ENCODE results near the gene HINT2.

The HINT2 gene

DNA sequence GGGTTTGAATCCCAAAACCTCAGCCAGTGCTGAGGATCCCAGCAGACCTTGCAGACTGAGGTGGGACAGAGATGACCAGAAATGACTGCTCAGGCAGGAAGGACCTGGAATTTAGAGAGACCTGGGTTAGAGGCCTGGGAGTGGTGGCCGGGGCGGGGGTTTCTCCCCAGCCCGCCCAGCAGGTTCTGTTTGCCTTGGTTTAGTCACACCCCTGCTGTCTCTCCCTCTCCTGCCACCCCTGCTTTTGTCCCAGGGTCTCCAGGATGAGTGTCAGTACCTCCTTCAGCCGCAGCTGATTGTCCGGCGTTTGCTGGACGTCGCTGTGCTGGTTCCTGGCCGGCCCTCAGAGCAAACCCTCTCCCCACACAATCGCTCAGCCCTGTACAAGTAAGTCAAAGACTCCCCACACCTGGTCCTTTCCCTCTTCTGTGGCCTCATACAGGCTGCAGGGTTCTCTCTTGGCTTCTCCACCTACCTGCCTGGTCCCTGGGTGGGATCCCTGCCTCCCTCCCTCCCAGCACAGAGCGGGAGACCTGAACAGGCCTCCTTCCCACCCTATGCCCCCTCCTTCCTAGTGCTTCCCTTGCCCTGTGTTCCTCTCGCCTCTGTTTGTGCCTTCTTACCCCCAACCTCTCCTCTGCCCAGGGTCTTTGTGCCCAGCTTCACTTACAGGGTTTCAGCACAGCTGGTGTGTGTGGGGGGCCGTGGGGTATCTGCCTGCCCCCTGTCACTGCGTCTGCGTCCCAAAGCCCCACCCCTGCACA lies 26.2 kb upstream of the HINT2 start:
- TF ChIP-seq, protein P1, sequence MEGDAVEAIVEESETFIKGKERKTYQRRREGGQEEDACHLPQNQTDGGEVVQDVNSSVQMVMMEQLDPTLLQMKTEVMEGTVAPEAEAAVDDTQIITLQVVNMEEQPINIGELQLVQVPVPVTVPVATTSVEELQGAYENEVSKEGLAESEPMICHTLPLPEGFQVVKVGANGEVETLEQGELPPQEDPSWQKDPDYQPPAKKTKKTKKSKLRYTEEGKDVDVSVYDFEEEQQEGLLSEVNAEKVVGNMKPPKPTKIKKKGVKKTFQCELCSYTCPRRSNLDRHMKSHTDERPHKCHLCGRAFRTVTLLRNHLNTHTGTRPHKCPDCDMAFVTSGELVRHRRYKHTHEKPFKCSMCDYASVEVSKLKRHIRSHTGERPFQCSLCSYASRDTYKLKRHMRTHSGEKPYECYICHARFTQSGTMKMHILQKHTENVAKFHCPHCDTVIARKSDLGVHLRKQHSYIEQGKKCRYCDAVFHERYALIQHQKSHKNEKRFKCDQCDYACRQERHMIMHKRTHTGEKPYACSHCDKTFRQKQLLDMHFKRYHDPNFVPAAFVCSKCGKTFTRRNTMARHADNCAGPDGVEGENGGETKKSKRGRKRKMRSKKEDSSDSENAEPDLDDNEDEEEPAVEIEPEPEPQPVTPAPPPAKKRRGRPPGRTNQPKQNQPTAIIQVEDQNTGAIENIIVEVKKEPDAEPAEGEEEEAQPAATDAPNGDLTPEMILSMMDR (IDR thresholded peaks at IDR 0.05; ENCODE audit: low read depth, low read length, missing control alignments), result no peak
- no peak for DNase-seq (ENCODE audit: extremely low read depth, low read depth)
- H3K4me3 ChIP-seq (replicated peaks; ENCODE audit: low read depth, low read length), result no peak overlapping the region

DNA sequence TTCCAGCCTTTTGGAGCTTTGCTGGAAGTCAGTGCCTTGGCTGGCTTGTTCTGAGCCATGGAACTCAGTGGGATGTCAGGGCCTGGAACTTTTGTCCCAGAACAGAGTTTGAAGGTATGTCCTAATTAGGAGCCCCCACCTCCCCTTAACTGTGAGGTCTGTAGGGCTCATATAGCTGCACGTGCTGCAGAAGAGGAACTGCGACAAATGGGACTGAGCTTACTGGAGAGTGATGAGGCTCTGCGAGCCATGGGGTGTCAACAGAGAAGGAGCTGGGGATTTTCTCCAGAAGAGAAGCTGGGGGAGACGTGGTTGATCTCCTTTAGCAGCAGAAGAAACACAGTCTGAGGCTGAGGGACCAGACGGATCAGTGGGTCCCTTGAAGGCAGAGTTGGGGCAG lies 25.1 kb upstream of the HINT2 start:
- DNase-seq (ENCODE audit: extremely low read depth, low read depth), result no peak
- TF ChIP-seq, protein P1 (IDR thresholded peaks at IDR 0.05; ENCODE audit: low read depth, low read length, missing control alignments), result no peak
- no peak overlapping the region for H3K4me3 ChIP-seq (replicated peaks; ENCODE audit: low read depth, low read length)

DNA sequence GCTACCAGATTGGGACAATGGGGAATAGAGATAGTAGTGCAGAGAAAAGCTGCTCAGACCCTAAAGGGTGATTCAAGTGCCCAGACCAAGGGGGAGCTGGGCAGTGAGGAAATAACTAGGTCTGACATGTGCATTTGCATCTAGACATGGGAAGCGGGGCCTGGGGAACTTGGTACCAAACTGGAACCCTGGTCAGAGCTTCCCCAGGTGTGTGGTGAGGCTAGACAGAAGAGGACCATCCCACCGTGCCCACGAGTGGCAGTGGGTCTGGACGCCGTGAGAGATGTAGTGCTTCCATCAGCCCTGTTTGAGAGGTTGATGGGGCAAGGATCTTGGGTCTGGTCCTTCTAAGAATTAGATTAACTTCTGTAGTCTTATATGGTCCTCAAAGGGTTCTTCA lies 21.8 kb upstream of the HINT2 start:
- no peak overlapping the region for H3K4me3 ChIP-seq (replicated peaks; ENCODE audit: low read depth, low read length)
- DNase-seq (ENCODE audit: extremely low read depth, low read depth), result no peak
- TF ChIP-seq, protein P1 (IDR thresholded peaks at IDR 0.05; ENCODE audit: low read depth, low read length, missing control alignments), result no peak

DNA sequence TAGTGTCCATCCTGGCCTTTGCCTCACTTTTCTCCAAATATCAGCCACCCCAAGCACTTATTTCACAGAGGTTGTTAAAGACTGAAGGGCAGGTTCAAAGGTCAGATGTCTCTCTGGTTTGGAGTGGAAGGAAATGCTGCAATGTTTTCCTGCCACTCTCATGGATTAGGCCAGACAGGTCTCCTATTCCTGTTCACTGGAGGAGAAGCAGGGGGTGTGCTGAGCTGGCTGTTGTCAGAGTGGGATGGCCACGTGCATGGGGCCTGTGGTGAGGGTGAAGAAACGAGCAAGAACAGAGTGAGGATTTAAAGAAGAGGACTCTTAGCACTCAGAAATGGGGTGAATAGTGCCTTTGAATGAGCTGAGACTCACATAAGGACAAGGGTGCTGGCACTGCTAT lies 20.9 kb upstream of the HINT2 start:
- H3K4me3 ChIP-seq (replicated peaks; ENCODE audit: low read depth, low read length), result no peak overlapping the region
- no peak for DNase-seq (ENCODE audit: extremely low read depth, low read depth)
- TF ChIP-seq, protein P1 (IDR thresholded peaks at IDR 0.05; ENCODE audit: low read depth, low read length, missing control alignments), result no peak

DNA sequence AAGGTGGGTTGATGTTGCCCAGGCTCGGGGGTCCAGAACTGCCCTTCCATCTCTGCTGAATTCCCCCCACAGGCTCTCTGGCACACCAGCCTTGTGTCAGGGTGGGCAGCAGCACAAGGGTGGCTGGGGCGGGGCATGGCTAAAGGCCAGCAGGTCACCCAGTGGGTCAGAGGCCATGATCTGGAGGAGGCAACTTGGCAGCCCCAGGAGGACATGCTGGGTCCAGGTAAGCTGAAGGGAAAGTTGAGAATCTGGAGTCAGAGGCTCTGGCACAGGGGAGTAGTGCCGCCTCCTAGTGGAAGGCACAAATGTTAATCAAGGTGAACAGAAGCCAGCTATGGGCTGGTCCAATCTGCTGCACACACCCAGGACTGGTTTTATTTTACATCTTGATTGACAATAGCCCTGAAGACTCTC lies 20.4 kb upstream of the HINT2 start:
- TF ChIP-seq, protein P1 (IDR thresholded peaks at IDR 0.05; ENCODE audit: low read depth, low read length, missing control alignments), result peak; percentile 40
- H3K4me3 ChIP-seq (replicated peaks; ENCODE audit: low read depth, low read length), result no peak overlapping the region
- DNase-seq (ENCODE audit: extremely low read depth, low read depth), result no peak

DNA sequence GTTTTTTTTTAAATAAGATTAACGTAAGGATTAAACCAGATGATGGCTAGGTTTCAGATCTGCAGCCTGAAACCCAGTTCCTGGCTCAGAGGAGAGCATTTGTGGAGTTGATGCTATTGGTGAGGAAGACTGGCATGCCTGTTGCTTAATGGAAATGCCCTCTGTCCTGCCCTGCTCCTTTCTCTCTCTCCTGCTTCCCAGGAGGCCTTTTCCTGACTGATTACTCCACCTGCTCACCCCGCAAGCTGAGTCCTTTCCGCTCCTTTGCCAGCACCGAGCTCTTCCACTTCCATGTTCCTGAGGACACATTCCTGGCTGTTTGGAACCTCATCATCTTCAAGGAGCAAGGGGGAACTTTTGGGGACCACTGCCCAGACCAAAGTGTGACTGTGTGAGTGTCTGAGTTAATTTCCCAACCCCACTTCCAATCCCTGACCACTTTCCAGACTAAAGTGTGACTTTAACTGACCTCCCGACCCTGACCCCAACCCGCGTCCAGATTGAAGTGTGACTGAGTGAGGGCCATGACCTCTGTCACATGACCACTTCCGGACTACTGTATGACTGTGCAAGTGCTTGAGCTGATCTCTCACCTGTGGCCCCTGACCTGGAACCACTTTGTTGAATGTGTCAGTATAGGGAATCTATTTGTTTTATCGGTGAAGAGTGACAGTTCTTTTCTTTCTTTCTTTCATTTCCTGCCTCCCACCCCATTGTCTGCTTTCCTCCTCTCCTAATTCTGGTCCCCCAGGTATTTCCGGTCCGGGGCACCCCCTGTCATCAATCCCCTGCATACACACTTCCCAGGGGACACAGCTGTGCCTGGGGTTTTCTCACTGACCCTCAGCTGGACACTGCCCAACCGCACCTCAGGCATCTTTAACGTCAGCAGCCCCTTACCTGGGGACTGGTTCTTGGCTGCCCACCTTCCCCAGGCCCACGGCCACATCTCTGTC lies 19.7 kb upstream of the HINT2 start:
- no peak overlapping the region for H3K4me3 ChIP-seq (replicated peaks; ENCODE audit: low read depth, low read length)
- TF ChIP-seq, protein P1 (IDR thresholded peaks at IDR 0.05; ENCODE audit: low read depth, low read length, missing control alignments), result no peak
- no peak for DNase-seq (ENCODE audit: extremely low read depth, low read depth)
